Liver (tissue), 9 donors: ENCODE data around the gene TSPAN18. TPM values are rescaled to one million over a fixed set of nuclear protein-coding genes. Genes with fewer than 3 reads are reported as not detected.

Source experiments
- DNase-seq: peaks from one replicate; pipeline ENCODE4 v3.0.0-alpha.2; 2017; ENCODE audit warnings: low spot score
- H3K27ac ChIP-seq, 2 donors: one replicate each; pipeline ENCODE4 v1.7.0; 2013; ENCODE audit warnings: inconsistent platforms in 2 of 2, low read length in 2 of 2, control low read depth in 1 of 2, low read depth in 1 of 2, mild to moderate bottlenecking in 1 of 2
- H3K27me3 ChIP-seq, 4 donors: one replicate each; pipeline versions ENCODE4 v1.6.1 to v1.7.0; 2013; ENCODE audit warnings: low read length in 3 of 4, inconsistent platforms in 1 of 4, mild to moderate bottlenecking in 1 of 4, moderate library complexity in 1 of 4; ENCODE audit not compliant: control insufficient read depth in 4 of 4, insufficient read depth in 4 of 4
- H3K36me3 ChIP-seq, 4 donors: one replicate each; pipeline versions ENCODE4 v1.6.1 to v1.7.0; 2013; ENCODE audit warnings: low read length in 3 of 4, mild to moderate bottlenecking in 3 of 4, low read depth in 1 of 4, moderate library complexity in 1 of 4; ENCODE audit not compliant: control insufficient read depth in 4 of 4, insufficient read depth in 3 of 4
- H3K4me1 ChIP-seq, 4 donors: one replicate each; pipeline versions ENCODE4 v1.6.1 to v1.7.0; 2013; ENCODE audit warnings: low read length in 3 of 4, mild to moderate bottlenecking in 3 of 4, moderate library complexity in 1 of 4; ENCODE audit not compliant: control insufficient read depth in 4 of 4, insufficient read depth in 4 of 4
- H3K4me3 ChIP-seq, 3 donors: one replicate each; pipeline versions ENCODE4 v1.6.1 to v1.7.0; 2013; ENCODE audit warnings: low read length in 3 of 3, control low read depth in 1 of 3, low read depth in 1 of 3, mild to moderate bottlenecking in 1 of 3
- H3K9ac ChIP-seq, 2 donors: one replicate each; pipeline ENCODE4 v1.7.0; 2013; ENCODE audit warnings: low read length in 2 of 2, mild to moderate bottlenecking in 2 of 2, moderate library complexity in 2 of 2, control low read depth in 1 of 2, low read depth in 1 of 2
- H3K9me3 ChIP-seq, 4 donors: one replicate each; pipeline versions ENCODE4 v1.6.1 to v1.7.0; 2013; ENCODE audit warnings: low read length in 3 of 4; ENCODE audit not compliant: control insufficient read depth in 4 of 4
- CTCF ChIP-seq: fragments of 150-350 bp; IDR thresholded peaks from 2 replicates; pipeline ENCODE4 v1.5.1; 2017; ENCODE audit warnings: improper control_type of control experiment, low read depth, low read length; ENCODE audit not compliant: missing input control
- EGR1 ChIP-seq, 2 donors: IDR thresholded peaks; 2 replicates each; pipeline ENCODE4 v1.6.1; 2016 to 2018; ENCODE audit warnings: antibody characterized with exemption in 2 of 2, low read depth in 2 of 2
- FOXA1 ChIP-seq: IDR thresholded peaks from 2 replicates; pipeline ENCODE4 v1.6.1; 2016; ENCODE audit warnings: antibody characterized with exemption
- FOXA2 ChIP-seq: IDR thresholded peaks from 2 replicates; pipeline ENCODE4 v1.6.1; 2016; ENCODE audit warnings: antibody characterized with exemption
- GABPA ChIP-seq, 2 donors: IDR thresholded peaks in 1 of 2; conservative IDR thresholded peaks in 1 of 2; 2 replicates each; pipeline ENCODE4 v1.6.1; 2016; ENCODE audit warnings: antibody characterized with exemption in 2 of 2, mild to moderate bottlenecking in 1 of 2, moderate library complexity in 1 of 2
- HNF4A ChIP-seq, 2 donors: conservative IDR thresholded peaks; 2 replicates each; pipeline ENCODE4 v1.6.1; 2016; ENCODE audit warnings: antibody characterized with exemption in 2 of 2, mild to moderate bottlenecking in 2 of 2
- HNF4G ChIP-seq: IDR thresholded peaks from 2 replicates; pipeline ENCODE4 v1.6.1; 2016; ENCODE audit warnings: antibody characterized with exemption
- JUND ChIP-seq, 2 donors: IDR thresholded peaks; 2 replicates each; pipeline ENCODE4 v1.6.1; 2016; ENCODE audit warnings: antibody characterized with exemption in 2 of 2
- MAX ChIP-seq: IDR thresholded peaks from 2 replicates; pipeline ENCODE4 v1.6.1; 2016; ENCODE audit warnings: antibody characterized with exemption
- NR2F2 ChIP-seq: IDR thresholded peaks from 2 replicates; pipeline ENCODE4 v1.6.1; 2016; ENCODE audit warnings: antibody characterized with exemption
- RAD21 ChIP-seq, 2 donors: IDR thresholded peaks; 2 replicates each; pipeline ENCODE4 v1.6.1; 2016; ENCODE audit warnings: antibody characterized with exemption in 2 of 2, mild to moderate bottlenecking in 2 of 2
- REST ChIP-seq: IDR thresholded peaks from 2 replicates; pipeline ENCODE4 v1.6.1; 2016; ENCODE audit warnings: antibody characterized with exemption, mild to moderate bottlenecking
- RXRA ChIP-seq, 2 donors: IDR thresholded peaks; 2 replicates each; pipeline ENCODE4 v1.6.1; 2017 to 2018; ENCODE audit warnings: antibody characterized with exemption in 2 of 2, mild to moderate bottlenecking in 1 of 2
- SP1 ChIP-seq: IDR thresholded peaks from 2 replicates; pipeline ENCODE4 v1.6.1; 2018; ENCODE audit warnings: antibody characterized with exemption, mild to moderate bottlenecking
- TAF1 ChIP-seq: conservative IDR thresholded peaks from 2 replicates; pipeline ENCODE4 v1.6.1; 2016; ENCODE audit warnings: antibody characterized with exemption, mild to moderate bottlenecking
- YY1 ChIP-seq: IDR thresholded peaks from 2 replicates; pipeline ENCODE4 v1.6.1; 2016; ENCODE audit warnings: antibody characterized with exemption, mild to moderate bottlenecking
- ZBTB33 ChIP-seq: IDR thresholded peaks from 2 replicates; pipeline ENCODE4 v1.6.1; 2016; ENCODE audit warnings: antibody characterized with exemption
- WGBS: extraction: QIAGEN DNeasy Blood & Tissue Kit; methylation state at CpG from one replicate; pipeline ENCODE4 v1.1.7; 2013; 5-methylcytosine and 5-hydroxymethylcytosine counted together
- polyA plus RNA-seq, 2 donors: library from polyadenylated mRNA; stranded (reverse) in 1 of 2; unstranded in 1 of 2; fragments of 200-250 nt in 1 of 2; fragments of >200 nt in 1 of 2; fragmentation: Nextera tagmentation in 1 of 2; extraction: Ambion mirVana in 1 of 2; gene quantifications; one replicate each; pipeline versions ENCODE4 v1.2.1 to v1.2.3, GENCODE V29; 2013 to 2015
- total RNA-seq, 2 donors: library from RNA; depleted of rRNA; stranded (reverse); fragments of >200 nt; gene quantifications; one replicate each; pipeline ENCODE4 v1.2.3, GENCODE V29; 2014
- TF ChIP-seq, protein P1 (sequence below): IDR thresholded peaks from 2 replicates; pipeline ENCODE4 v1.6.1; 2016; ENCODE audit warnings: antibody characterized with exemption
- donor health status: healthy.
- donor health status: healthy.
- donor health status: healthy.
- donor health status: healthy.
- donor health status: healthy.

TSPAN18 gene
- total and polyA plus RNA-seq, 4 donors, result 1.2 to 5.0 (median 2.8) TPM

DNA sequence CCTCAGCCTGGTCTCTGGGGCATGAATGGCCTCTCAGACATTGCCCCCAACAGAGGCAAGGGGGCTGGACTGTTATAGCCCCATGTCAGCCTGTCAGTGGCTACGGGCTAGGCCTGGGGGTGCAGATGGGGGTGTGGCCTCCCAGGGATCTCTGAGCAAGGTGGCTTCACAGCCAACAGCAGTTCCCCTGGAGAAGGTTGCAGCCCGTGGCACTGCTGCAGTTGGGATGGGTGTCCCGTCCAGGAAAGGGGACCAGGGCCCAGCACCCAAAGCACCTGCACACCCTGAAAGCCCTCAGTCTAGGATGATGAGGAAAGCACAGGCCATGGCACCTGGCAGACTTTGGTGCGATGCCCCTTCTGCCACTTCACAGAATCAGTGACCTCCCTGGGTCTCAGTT lies 122.7 kb downstream of the TSPAN18 start:
- H3K27me3 ChIP-seq, result no peaks in the 10 kb centered on the region
- WGBS, result 81% methylated on average over 4 of the region's 4 CpGs
- H3K4me1 ChIP-seq, result no peaks in the 10 kb centered on the region
- H3K9ac ChIP-seq, result no peak overlapping the region
- H3K4me3 ChIP-seq, result no peak overlapping the region
- no peak overlapping the region for H3K27ac ChIP-seq
- no peak for DNase-seq
- H3K36me3 ChIP-seq, result no peaks in the 10 kb centered on the region
- H3K9me3 ChIP-seq, result peaks cover 0 to 4% (median 0%) of the 10 kb centered on the region in 4 donors
- no peak for TF ChIP-seq TAF1
- no peak for TF ChIP-seq YY1
- TF ChIP-seq RAD21 (IDR thresholded peaks at IDR 0.05), result no peak
- TF ChIP-seq RXRA (IDR thresholded peaks at IDR 0.05), result no peak
- no peak for TF ChIP-seq HNF4A (conservative IDR thresholded peaks at IDR 0.05)
- no peak for TF ChIP-seq FOXA1
- TF ChIP-seq, protein P1, sequence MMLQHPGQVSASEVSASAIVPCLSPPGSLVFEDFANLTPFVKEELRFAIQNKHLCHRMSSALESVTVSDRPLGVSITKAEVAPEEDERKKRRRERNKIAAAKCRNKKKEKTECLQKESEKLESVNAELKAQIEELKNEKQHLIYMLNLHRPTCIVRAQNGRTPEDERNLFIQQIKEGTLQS, result no peak
- TF ChIP-seq GABPA (IDR thresholded peaks at IDR 0.05 in 1 of 2, conservative IDR thresholded peaks at IDR 0.05 in 1 of 2), result no peak

- peaks cover 0 to 4% (median 0%) of the 10 kb centered on the region in 4 donors for H3K9me3 ChIP-seq
- H3K36me3 ChIP-seq, result no peaks in the 10 kb centered on the region
- 83% methylated on average over 8 of the region's 8 CpGs for WGBS
- no peaks in the 10 kb centered on the region for H3K4me1 ChIP-seq
- H3K9ac ChIP-seq, result no peak overlapping the region
- H3K27me3 ChIP-seq, result no peaks in the 10 kb centered on the region
- no peak for DNase-seq
- H3K27ac ChIP-seq, result no peak overlapping the region
- no peak overlapping the region for H3K4me3 ChIP-seq
- no peak for TF ChIP-seq REST
- no peak for TF ChIP-seq ZBTB33
- TF ChIP-seq EGR1 (IDR thresholded peaks at IDR 0.05; ENCODE audit: low read depth in 2 of 2), result no peak
- no peak for TF ChIP-seq JUND (IDR thresholded peaks at IDR 0.05)
- no peak for TF ChIP-seq RXRA (IDR thresholded peaks at IDR 0.05)
- TF ChIP-seq TAF1, result no peak
- no peak for TF ChIP-seq SP1
- no peak for TF ChIP-seq FOXA2
- no peak for TF ChIP-seq FOXA1
- TF ChIP-seq NR2F2, result no peak
- TF ChIP-seq, protein P1, result no peak
- no peak for TF ChIP-seq CTCF
- no peak for TF ChIP-seq MAX
- TF ChIP-seq RAD21 (IDR thresholded peaks at IDR 0.05), result no peak
- TF ChIP-seq YY1, result no peak
- TF ChIP-seq HNF4G, result no peak
- TF ChIP-seq GABPA (IDR thresholded peaks at IDR 0.05 in 1 of 2, conservative IDR thresholded peaks at IDR 0.05 in 1 of 2), result no peak
- TF ChIP-seq HNF4A (conservative IDR thresholded peaks at IDR 0.05), result no peak
These were observed 123.2 kb downstream of the TSPAN18 start for GRCh38 chr11:44849922-44850321.
